ENCODE data around the gene C4B.
"Not testable (repeated sequence)": the region's sequence is repeated elsewhere in the genome, so short reads cannot be mapped to it uniquely, and the experiment has no call there.

Gene C4B

DNA sequence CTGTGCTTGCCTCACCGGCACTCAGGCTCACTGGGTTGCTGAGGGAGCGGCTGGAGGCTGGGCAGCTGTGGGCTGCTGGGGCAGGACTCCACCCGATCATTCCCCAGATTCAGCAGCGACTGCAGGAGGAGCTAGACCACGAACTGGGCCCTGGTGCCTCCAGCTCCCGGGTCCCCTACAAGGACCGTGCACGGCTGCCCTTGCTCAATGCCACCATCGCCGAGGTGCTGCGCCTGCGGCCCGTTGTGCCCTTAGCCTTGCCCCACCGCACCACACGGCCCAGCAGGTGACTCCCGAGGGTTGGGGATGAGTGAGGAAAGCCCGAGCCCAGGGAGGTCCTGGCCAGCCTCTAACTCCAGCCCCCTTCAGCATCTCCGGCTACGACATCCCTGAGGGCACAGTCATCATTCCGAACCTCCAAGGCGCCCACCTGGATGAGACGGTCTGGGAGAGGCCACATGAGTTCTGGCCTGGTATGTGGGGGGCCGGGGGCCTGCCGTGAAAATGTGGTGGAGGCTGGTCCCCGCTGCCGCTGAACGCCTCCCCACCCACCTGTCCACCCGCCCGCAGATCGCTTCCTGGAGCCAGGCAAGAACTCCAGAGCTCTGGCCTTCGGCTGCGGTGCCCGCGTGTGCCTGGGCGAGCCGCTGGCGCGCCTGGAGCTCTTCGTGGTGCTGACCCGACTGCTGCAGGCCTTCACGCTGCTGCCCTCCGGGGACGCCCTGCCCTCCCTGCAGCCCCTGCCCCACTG lies 25.9 kb downstream of the C4B start:
- not testable (repeated sequence) for H3K9me3 ChIP-seq (replicated peaks in 1 of 2; ENCODE audit: control insufficient read depth in 2 of 2, insufficient read depth in 1 of 2, low read depth in 1 of 2, low read length in 2 of 2); H2BK15ac ChIP-seq (ENCODE audit: low read length); H3K27me3 ChIP-seq (ENCODE audit: control insufficient read depth in 3 of 3, insufficient read depth in 3 of 3, low read depth in 1 of 3, low read length in 3 of 3); H2BK5ac ChIP-seq (ENCODE audit: low read length); H2AFZ ChIP-seq (ENCODE audit: low read length); H3K18ac ChIP-seq (ENCODE audit: low read length); H2BK12ac ChIP-seq (ENCODE audit: low read length); H3K14ac ChIP-seq (ENCODE audit: low read length); H4K8ac ChIP-seq (ENCODE audit: low read depth, low read length); H3K79me1 ChIP-seq (ENCODE audit: low read depth, low read length); H4K91ac ChIP-seq (ENCODE audit: low read depth, low read length, poor library complexity); H3K4me2 ChIP-seq (ENCODE audit: insufficient read depth, low read length, poor library complexity, severe bottlenecking); H2AK5ac ChIP-seq (ENCODE audit: low read depth, low read length); H3K9ac ChIP-seq (ENCODE audit: low read depth, low read length, poor library complexity); H3K27ac ChIP-seq (replicated peaks; ENCODE audit: low read length); H3K4me3 ChIP-seq (ENCODE audit: low read length in 2 of 2); H3K4me1 ChIP-seq (ENCODE audit: control insufficient read depth in 2 of 2, insufficient read depth in 1 of 2, low read depth in 1 of 2, low read length in 2 of 2); DNase-seq (ENCODE audit: low spot score); H3K36me3 ChIP-seq (replicated peaks in 1 of 2; ENCODE audit: control insufficient read depth in 2 of 2, insufficient read depth in 2 of 2, low read length in 2 of 2); H3K23ac ChIP-seq (ENCODE audit: low read depth, low read length, poor library complexity); H3K4ac ChIP-seq (ENCODE audit: low read length); H2BK120ac ChIP-seq (ENCODE audit: low read depth, low read length)
- no CpG with 5 or more reads among the region's 43 CpGs for WGBS, 2 donors (ENCODE audit: extremely low coverage in 2 of 2, insufficient read length in 2 of 2, insufficient replicate concordance in 1 of 2)

DNA sequence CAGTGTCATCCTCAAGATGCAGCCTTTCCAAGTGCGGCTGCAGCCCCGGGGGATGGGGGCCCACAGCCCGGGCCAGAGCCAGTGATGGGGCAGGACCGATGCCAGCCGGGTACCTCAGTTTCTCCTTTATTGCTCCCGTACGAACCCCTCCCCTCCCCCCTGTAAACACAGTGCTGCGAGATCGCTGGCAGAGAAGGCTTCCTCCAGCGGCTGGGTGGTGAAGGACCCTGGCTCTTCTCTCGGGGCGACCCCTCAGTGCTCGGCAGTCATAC lies 26.4 kb downstream of the C4B start:
- not testable (repeated sequence) for H3K4me2 ChIP-seq (ENCODE audit: insufficient read depth, low read length, poor library complexity, severe bottlenecking); H3K4me1 ChIP-seq (ENCODE audit: control insufficient read depth in 2 of 2, insufficient read depth in 1 of 2, low read depth in 1 of 2, low read length in 2 of 2); H2AK5ac ChIP-seq (ENCODE audit: low read depth, low read length); H3K27ac ChIP-seq (replicated peaks; ENCODE audit: low read length); H2BK5ac ChIP-seq (ENCODE audit: low read length); H3K23ac ChIP-seq (ENCODE audit: low read depth, low read length, poor library complexity); H4K91ac ChIP-seq (ENCODE audit: low read depth, low read length, poor library complexity); H3K79me1 ChIP-seq (ENCODE audit: low read depth, low read length); H3K9ac ChIP-seq (ENCODE audit: low read depth, low read length, poor library complexity); H3K14ac ChIP-seq (ENCODE audit: low read length); H3K36me3 ChIP-seq (replicated peaks in 1 of 2; ENCODE audit: control insufficient read depth in 2 of 2, insufficient read depth in 2 of 2, low read length in 2 of 2); H2BK15ac ChIP-seq (ENCODE audit: low read length); H3K9me3 ChIP-seq (replicated peaks in 1 of 2; ENCODE audit: control insufficient read depth in 2 of 2, insufficient read depth in 1 of 2, low read depth in 1 of 2, low read length in 2 of 2); H3K27me3 ChIP-seq (ENCODE audit: control insufficient read depth in 3 of 3, insufficient read depth in 3 of 3, low read depth in 1 of 3, low read length in 3 of 3); H2AFZ ChIP-seq (ENCODE audit: low read length); DNase-seq (ENCODE audit: low spot score); H2BK12ac ChIP-seq (ENCODE audit: low read length); H4K8ac ChIP-seq (ENCODE audit: low read depth, low read length); H3K4me3 ChIP-seq (ENCODE audit: low read length in 2 of 2); H3K18ac ChIP-seq (ENCODE audit: low read length); H3K4ac ChIP-seq (ENCODE audit: low read length); H2BK120ac ChIP-seq (ENCODE audit: low read depth, low read length)
- no CpG with 5 or more reads among the region's 13 CpGs for WGBS, 2 donors (ENCODE audit: extremely low coverage in 2 of 2, insufficient read length in 2 of 2, insufficient replicate concordance in 1 of 2)

DNA sequence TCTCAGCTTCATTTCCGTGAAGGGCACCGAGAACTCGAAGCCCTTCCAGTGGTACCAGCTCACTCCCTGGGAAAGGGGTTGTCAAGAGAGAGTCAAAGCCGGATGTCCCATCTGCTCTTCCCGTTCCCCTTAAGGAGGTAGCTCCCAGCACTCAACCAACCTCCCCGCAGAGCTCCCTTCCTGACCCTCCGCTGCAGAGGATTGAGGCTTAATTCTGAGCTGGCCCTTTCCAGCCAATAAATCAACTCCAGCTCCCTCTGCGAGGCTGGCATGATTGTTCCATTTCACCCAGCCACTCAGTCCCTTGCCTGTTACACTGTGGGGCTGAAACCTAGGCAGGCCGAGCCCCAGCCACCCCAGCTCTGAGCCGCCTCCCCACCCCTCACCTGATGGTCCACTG lies 26.8 kb downstream of the C4B start:
- not testable (repeated sequence) for H3K4me3 ChIP-seq (ENCODE audit: low read length in 2 of 2); H3K4me1 ChIP-seq (ENCODE audit: control insufficient read depth in 2 of 2, insufficient read depth in 1 of 2, low read depth in 1 of 2, low read length in 2 of 2); H2AFZ ChIP-seq (ENCODE audit: low read length); DNase-seq (ENCODE audit: low spot score); H2AK5ac ChIP-seq (ENCODE audit: low read depth, low read length); H2BK120ac ChIP-seq (ENCODE audit: low read depth, low read length); H3K27ac ChIP-seq (replicated peaks; ENCODE audit: low read length); H3K4ac ChIP-seq (ENCODE audit: low read length); H4K8ac ChIP-seq (ENCODE audit: low read depth, low read length); H2BK15ac ChIP-seq (ENCODE audit: low read length); H3K4me2 ChIP-seq (ENCODE audit: insufficient read depth, low read length, poor library complexity, severe bottlenecking); H3K23ac ChIP-seq (ENCODE audit: low read depth, low read length, poor library complexity); H4K91ac ChIP-seq (ENCODE audit: low read depth, low read length, poor library complexity); H3K9ac ChIP-seq (ENCODE audit: low read depth, low read length, poor library complexity); H3K27me3 ChIP-seq (ENCODE audit: control insufficient read depth in 3 of 3, insufficient read depth in 3 of 3, low read depth in 1 of 3, low read length in 3 of 3); H2BK5ac ChIP-seq (ENCODE audit: low read length); H3K36me3 ChIP-seq (replicated peaks in 1 of 2; ENCODE audit: control insufficient read depth in 2 of 2, insufficient read depth in 2 of 2, low read length in 2 of 2); H3K18ac ChIP-seq (ENCODE audit: low read length); H2BK12ac ChIP-seq (ENCODE audit: low read length); H3K79me1 ChIP-seq (ENCODE audit: low read depth, low read length); H3K14ac ChIP-seq (ENCODE audit: low read length); H3K9me3 ChIP-seq (replicated peaks in 1 of 2; ENCODE audit: control insufficient read depth in 2 of 2, insufficient read depth in 1 of 2, low read depth in 1 of 2, low read length in 2 of 2)
- WGBS, 2 donors (ENCODE audit: extremely low coverage in 2 of 2, insufficient read length in 2 of 2, insufficient replicate concordance in 1 of 2), result no CpG with 5 or more reads among the region's 10 CpGs

GRCh38 chr6:32042276-32042675 lies 27.7 kb downstream of the C4B start:
- not testable (repeated sequence) for H3K4me2 ChIP-seq (ENCODE audit: insufficient read depth, low read length, poor library complexity, severe bottlenecking); H3K9ac ChIP-seq (ENCODE audit: low read depth, low read length, poor library complexity); H3K14ac ChIP-seq (ENCODE audit: low read length); H2BK120ac ChIP-seq (ENCODE audit: low read depth, low read length); H3K23ac ChIP-seq (ENCODE audit: low read depth, low read length, poor library complexity); H2BK12ac ChIP-seq (ENCODE audit: low read length); H3K27ac ChIP-seq (replicated peaks; ENCODE audit: low read length); H3K36me3 ChIP-seq (replicated peaks in 1 of 2; ENCODE audit: control insufficient read depth in 2 of 2, insufficient read depth in 2 of 2, low read length in 2 of 2); H4K91ac ChIP-seq (ENCODE audit: low read depth, low read length, poor library complexity); H2AFZ ChIP-seq (ENCODE audit: low read length); H3K4me3 ChIP-seq (ENCODE audit: low read length in 2 of 2); H2BK15ac ChIP-seq (ENCODE audit: low read length); H3K9me3 ChIP-seq (replicated peaks in 1 of 2; ENCODE audit: control insufficient read depth in 2 of 2, insufficient read depth in 1 of 2, low read depth in 1 of 2, low read length in 2 of 2); H2BK5ac ChIP-seq (ENCODE audit: low read length); H3K4ac ChIP-seq (ENCODE audit: low read length); H3K27me3 ChIP-seq (ENCODE audit: control insufficient read depth in 3 of 3, insufficient read depth in 3 of 3, low read depth in 1 of 3, low read length in 3 of 3); H3K79me1 ChIP-seq (ENCODE audit: low read depth, low read length); DNase-seq (ENCODE audit: low spot score); H2AK5ac ChIP-seq (ENCODE audit: low read depth, low read length); H3K18ac ChIP-seq (ENCODE audit: low read length); H4K8ac ChIP-seq (ENCODE audit: low read depth, low read length)
- peaks cover 14% of the 10 kb centered on the region in 2 donors for H3K4me1 ChIP-seq (ENCODE audit: control insufficient read depth in 2 of 2, insufficient read depth in 1 of 2, low read depth in 1 of 2, low read length in 2 of 2)
- no CpG with 5 or more reads among the region's 15 CpGs for WGBS, 2 donors (ENCODE audit: extremely low coverage in 2 of 2, insufficient read length in 2 of 2, insufficient replicate concordance in 1 of 2)
